Hepatocyte (in vitro differentiated cells): ENCODE data around the gene BAIAP3. TPM values are rescaled to one million over a fixed set of nuclear protein-coding genes. Genes with fewer than 3 reads are reported as not detected.

ENCODE experiments used
- DNase-seq: peaks from one replicate; pipeline ENCODE4 v3.0.0-alpha.2; 2016; ENCODE audit warnings: low spot score
- H2AFZ ChIP-seq: fragments of 200-600 bp; sonication (generic); 2 replicates; pipeline ENCODE4 v1.6.0; 2016; ENCODE audit warnings: antibody characterized with exemption, mild to moderate bottlenecking
- H3K27ac ChIP-seq: fragments of 200-600 bp; sonication (generic); 2 replicates; pipeline ENCODE4 v1.5.1; 2016; ENCODE audit warnings: mild to moderate bottlenecking
- H3K27me3 ChIP-seq: fragments of 200-600 bp; sonication (generic); 2 replicates; pipeline ENCODE4 v1.6.1; 2016
- H3K36me3 ChIP-seq: fragments of 200-600 bp; sonication (generic); replicated peaks from 2 replicates; pipeline ENCODE4 v1.5.1; 2016; ENCODE audit warnings: low read depth; ENCODE audit not compliant: insufficient read depth
- H3K4me1 ChIP-seq: fragments of 200-600 bp; sonication (generic); 2 replicates; pipeline ENCODE4 v1.5.1; 2016; ENCODE audit warnings: mild to moderate bottlenecking, moderate library complexity; ENCODE audit not compliant: insufficient read depth
- H3K4me2 ChIP-seq: fragments of 200-600 bp; sonication (generic); 2 replicates; pipeline ENCODE4 v1.6.0; 2016
- H3K4me3 ChIP-seq: fragments of 200-600 bp; sonication (generic); 2 replicates; pipeline ENCODE4 v1.5.1; 2016; ENCODE audit warnings: mild to moderate bottlenecking
- H3K79me2 ChIP-seq: fragments of 200-600 bp; sonication (generic); 2 replicates; pipeline ENCODE4 v1.6.0; 2017; ENCODE audit warnings: mild to moderate bottlenecking
- H3K9me2 ChIP-seq: fragments of 200-600 bp; sonication (generic); replicated peaks from 2 replicates; pipeline ENCODE4 v1.6.0; 2017; ENCODE audit warnings: mild to moderate bottlenecking; ENCODE audit not compliant: insufficient read depth
- H3K9me3 ChIP-seq: fragments of 200-600 bp; sonication (generic); 2 replicates; pipeline ENCODE4 v1.5.1; 2016; ENCODE audit warnings: low read depth, mild to moderate bottlenecking
- H4K20me1 ChIP-seq: fragments of 200-600 bp; sonication (generic); 2 replicates; pipeline ENCODE4 v1.6.0; 2016; ENCODE audit warnings: mild to moderate bottlenecking; ENCODE audit not compliant: insufficient read depth, poor library complexity, severe bottlenecking
- CTCF ChIP-seq: fragments of 200-600 bp; sonication (generic); IDR thresholded peaks from 2 replicates; pipeline ENCODE4 v1.5.1; 2016; ENCODE audit warnings: antibody characterized with exemption, mild to moderate bottlenecking; ENCODE audit not compliant: poor library complexity
- EZH2 ChIP-seq: fragments of 200-600 bp; sonication (generic); IDR thresholded peaks from 2 replicates; pipeline ENCODE4 v1.6.1; 2016; ENCODE audit warnings: antibody characterized with exemption, mild to moderate bottlenecking, borderline replicate concordance
- EZH2phosphoT487 ChIP-seq: fragments of 200-600 bp; sonication (generic); IDR thresholded peaks from one replicate; pipeline ENCODE4 v1.6.1; 2018; ENCODE audit warnings: antibody characterized with exemption, mild to moderate bottlenecking, low read depth, moderate library complexity; ENCODE audit not compliant: unreplicated experiment, severe bottlenecking
- WGBS: methylation state at CpG from one replicate; pipeline ENCODE4 v1.1.6; 2016; ENCODE audit warnings: low lambda C conversion rate; ENCODE audit errors: missing lambda C conversion rate; 5-methylcytosine and 5-hydroxymethylcytosine counted together
- polyA plus RNA-seq: library from polyadenylated mRNA; unstranded; fragments of >200 nt; fragmentation: Nextera tagmentation; extraction: Ambion mirVana; gene quantifications from 2 replicates; pipeline ENCODE4 v1.2.1, GENCODE V29; 2016
- total RNA-seq: library from RNA; depleted of rRNA; stranded (reverse); fragments of >200 nt; gene quantifications from 2 replicates; pipeline ENCODE4 v1.2.3, GENCODE V29; 2014

BAIAP3 gene
- total and polyA plus RNA-seq, 2 experiments from 2014 or later: 2.4 to 3.0 TPM

- no peak overlapping the region for H3K27ac ChIP-seq
- TF ChIP-seq CTCF: no peak
- TF ChIP-seq EZH2: no peak
- no peak for TF ChIP-seq EZH2phosphoT487
- H4K20me1 ChIP-seq: no peaks in the 10 kb centered on the region
- no peaks in the 10 kb centered on the region for H3K9me3 ChIP-seq
- H2AFZ ChIP-seq: no peak overlapping the region
- H3K4me2 ChIP-seq: no peak overlapping the region
- H3K79me2 ChIP-seq: no peaks in the 10 kb centered on the region
- WGBS: 32% methylated on average over 11 of the region's 12 CpGs
- H3K27me3 ChIP-seq: peaks cover 56% of the 10 kb centered on the region
- H3K36me3 ChIP-seq: no peaks in the 10 kb centered on the region
- no peaks in the 10 kb centered on the region for H3K9me2 ChIP-seq
- peaks cover 25% of the 10 kb centered on the region for H3K4me1 ChIP-seq
- no peak overlapping the region for H3K4me3 ChIP-seq
- no peak for DNase-seq
These were observed 2.6 kb downstream of the BAIAP3 start for GRCh38 chr16:1335996-1336395.

GRCh38 chr16:1336619-1337018, 3.2 kb downstream of the BAIAP3 start:
- Histone ChIP-seq H3K36me3 (no peaks in the 10 kb centered on the region), H3K4me1 (peaks cover 20% of the 10 kb centered on the region), H3K9me3 (no peaks in the 10 kb centered on the region), H3K9me2 (no peaks in the 10 kb centered on the region), H4K20me1 (no peaks in the 10 kb centered on the region), H3K79me2 (no peaks in the 10 kb centered on the region), H3K4me2 (no peak overlapping the region), H3K4me3 (no peak overlapping the region), H3K27me3 (peaks cover 52% of the 10 kb centered on the region), H3K27ac (no peak overlapping the region), H2AFZ (no peak overlapping the region)
- 85% methylated on average over 14 of the region's 15 CpGs for WGBS
- no peak for DNase-seq
- TF ChIP-seq EZH2phosphoT487 (no peak), CTCF (no peak), EZH2 (no peak)

- H3K27me3 ChIP-seq: peaks cover 43% of the 10 kb centered on the region
- H3K4me1 ChIP-seq: peaks cover 11% of the 10 kb centered on the region
- TF ChIP-seq CTCF (no peak), EZH2 (no peak), EZH2phosphoT487 (no peak)
- H3K9me2 ChIP-seq: no peaks in the 10 kb centered on the region
- H3K36me3 ChIP-seq: no peaks in the 10 kb centered on the region
- H3K4me2 ChIP-seq: no peak overlapping the region
- no peaks in the 10 kb centered on the region for H4K20me1 ChIP-seq
- no peak overlapping the region for H3K4me3 ChIP-seq
- no peaks in the 10 kb centered on the region for H3K9me3 ChIP-seq
- H3K27ac ChIP-seq: no peak overlapping the region
- H2AFZ ChIP-seq: no peak overlapping the region
- H3K79me2 ChIP-seq: no peaks in the 10 kb centered on the region
- DNase-seq: no peak
- whole genome bisulfite sequencing: 66% methylated on average over 9 of the region's 9 CpGs
These were observed 4.0 kb downstream of the BAIAP3 start for GRCh38 chr16:1337486-1337885.
